Memory B cell (primary cell): ENCODE data around the gene CDX1.

Source experiments
- ATAC-seq: fragments of 150-1000 bp; cut with Tn5 transposase; 2 replicates; pipeline ENCODE4 v1.10.0; 2021; ENCODE audit warnings: low read depth, mild to moderate bottlenecking, moderate library complexity
- DNase-seq, 2 donors: peaks; one replicate each; pipeline ENCODE4 v3.0.0; 2022; ENCODE audit warnings: low spot score in 2 of 2
- H3K27ac Mint-ChIP-seq: one replicate; pipeline ENCODE4 v1.8.0; 2022; ENCODE audit warnings: mild to moderate bottlenecking, moderate library complexity, mixed read lengths
- H3K27me3 Mint-ChIP-seq: one replicate; pipeline ENCODE4 v1.8.0; 2022; ENCODE audit warnings: mixed read lengths
- H3K36me3 Mint-ChIP-seq: one replicate; pipeline ENCODE4 v1.8.0; 2022; ENCODE audit warnings: mild to moderate bottlenecking, mixed read lengths
- H3K4me1 Mint-ChIP-seq: one replicate; pipeline ENCODE4 v1.8.0; 2022; ENCODE audit warnings: mixed read lengths
- H3K4me3 Mint-ChIP-seq: one replicate; pipeline ENCODE4 v1.8.0; 2022; ENCODE audit warnings: mild to moderate bottlenecking, moderate library complexity, mixed read lengths
- H3K9me3 Mint-ChIP-seq: one replicate; pipeline ENCODE4 v1.8.0; 2022; ENCODE audit warnings: mixed read lengths

The CDX1 gene

DNA sequence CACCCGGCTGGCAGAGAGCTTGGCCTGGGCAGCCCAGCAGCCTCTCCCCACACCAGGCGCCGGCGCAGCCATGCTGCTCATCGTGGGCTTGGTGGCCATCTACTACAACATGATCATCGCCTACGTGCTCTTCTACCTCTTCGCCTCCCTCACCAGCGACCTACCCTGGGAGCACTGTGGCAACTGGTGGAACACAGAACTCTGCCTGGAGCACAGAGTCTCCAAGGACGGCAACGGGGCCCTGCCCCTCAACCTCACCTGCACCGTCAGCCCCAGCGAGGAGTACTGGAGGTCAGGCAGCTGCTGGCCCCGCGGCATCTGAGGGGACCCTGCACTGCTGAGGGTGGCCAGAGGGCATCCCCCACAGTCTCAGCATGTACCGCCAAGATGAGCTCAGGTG is 30.4 kb downstream of the CDX1 start:
- no peak overlapping the region for H3K4me3 Mint-ChIP-seq
- peaks cover 19% of the 10 kb centered on the region for H3K27me3 Mint-ChIP-seq

DNA sequence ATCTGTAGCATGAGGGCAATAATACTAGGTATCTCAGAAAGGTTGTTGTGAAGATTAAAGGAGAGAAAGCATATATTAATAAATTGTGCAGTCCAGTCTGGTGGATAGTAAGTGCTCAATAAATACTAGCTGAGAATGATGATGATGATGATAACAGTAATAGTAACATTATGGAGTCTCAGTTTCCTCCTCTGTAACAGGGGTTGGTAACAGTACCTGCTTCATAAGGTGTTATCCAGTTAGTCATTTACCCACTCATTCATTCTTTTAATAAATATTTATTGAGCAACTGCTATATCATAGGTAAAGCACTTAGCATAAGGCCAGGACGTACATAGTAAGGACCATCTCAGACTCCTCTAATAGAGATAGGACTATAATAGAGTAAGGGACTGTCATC is 30.9 kb downstream of the CDX1 start:
- Mint-ChIP-seq H3K4me3 (no peak overlapping the region), H3K4me1 (no peaks in the 10 kb centered on the region), H3K27ac (no peak overlapping the region), H3K9me3 (no peaks in the 10 kb centered on the region), H3K27me3 (peaks cover 20% of the 10 kb centered on the region), H3K36me3 (no peaks in the 10 kb centered on the region)
- no peak for ATAC-seq
- DNase-seq = no peak

More for the DNA sequence above, 30.4 kb downstream of the CDX1 start:
- Mint-ChIP-seq H3K27ac (no peak overlapping the region), H3K4me1 (no peaks in the 10 kb centered on the region), H3K9me3 (no peaks in the 10 kb centered on the region), H3K36me3 (no peaks in the 10 kb centered on the region)
- DNase-seq (no peak), ATAC-seq (no peak)

DNA sequence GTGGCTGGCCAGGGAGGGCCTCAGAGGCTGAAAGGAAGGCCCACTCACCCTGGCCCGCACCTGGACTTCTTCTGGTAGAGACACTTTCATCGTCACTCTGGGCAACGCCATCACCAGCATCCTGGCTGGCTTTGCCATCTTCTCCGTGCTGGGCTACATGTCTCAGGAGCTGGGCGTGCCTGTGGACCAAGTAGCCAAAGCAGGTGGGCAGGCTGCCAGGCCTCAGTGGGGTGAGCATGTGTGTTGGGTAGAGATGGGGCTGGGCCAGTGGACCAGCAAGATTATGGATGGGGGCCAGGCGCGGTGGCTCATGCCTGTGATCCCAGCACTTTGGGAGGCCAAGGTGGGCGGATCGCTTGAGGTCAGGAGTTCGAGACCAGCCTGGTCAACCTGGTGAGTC is 35.9 kb downstream of the CDX1 start:
- H3K4me3 Mint-ChIP-seq = no peak overlapping the region

DNA sequence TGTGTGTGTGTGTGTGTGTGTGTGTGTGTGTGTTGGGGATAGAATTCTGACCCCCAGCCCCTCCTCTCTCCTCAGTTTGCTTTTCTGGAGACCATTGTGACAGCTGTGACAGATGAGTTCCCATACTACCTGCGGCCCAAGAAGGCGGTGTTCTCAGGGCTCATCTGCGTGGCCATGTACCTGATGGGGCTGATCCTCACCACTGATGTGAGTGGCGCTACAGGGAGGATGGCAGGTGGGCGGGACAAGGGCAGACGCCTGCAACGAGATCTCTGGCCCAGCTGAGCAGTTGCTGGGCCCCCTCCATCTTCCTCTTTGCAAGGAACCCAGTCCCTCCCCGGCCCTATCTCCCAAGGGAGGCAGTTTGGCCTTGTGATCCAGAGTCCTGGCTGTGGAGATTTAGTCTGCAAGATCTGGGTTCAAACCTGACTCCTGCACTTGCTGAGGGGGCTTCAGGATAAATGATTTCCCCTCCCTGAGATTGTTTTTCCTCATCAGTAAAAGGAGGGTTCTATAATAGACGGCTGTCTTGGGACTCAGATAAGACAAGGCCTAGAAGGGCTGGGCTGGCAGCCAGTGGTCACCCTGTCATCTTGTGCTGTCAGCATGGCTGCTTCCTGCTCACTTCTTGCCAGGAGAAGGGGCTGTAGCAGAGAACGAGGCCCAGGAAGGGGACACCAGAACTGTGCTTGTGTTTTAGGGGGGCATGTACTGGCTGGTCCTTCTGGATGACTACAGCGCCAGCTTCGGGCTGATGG is 37.4 kb downstream of the CDX1 start:
- ATAC-seq (no peak), DNase-seq (no peak)
- no peaks in the 10 kb centered on the region for H3K9me3 Mint-ChIP-seq
- H3K27ac Mint-ChIP-seq = no peak overlapping the region
- H3K4me1 Mint-ChIP-seq = peaks cover 2% of the 10 kb centered on the region
- H3K27me3 Mint-ChIP-seq = peaks cover 17% of the 10 kb centered on the region
- H3K4me3 Mint-ChIP-seq = no peak overlapping the region
- H3K36me3 Mint-ChIP-seq = no peaks in the 10 kb centered on the region

More for the DNA sequence above, 35.9 kb downstream of the CDX1 start:
- ATAC-seq = no peak
- Mint-ChIP-seq H3K27ac (no peak overlapping the region), H3K36me3 (no peaks in the 10 kb centered on the region), H3K9me3 (no peaks in the 10 kb centered on the region), H3K27me3 (peaks cover 16% of the 10 kb centered on the region), H3K4me1 (no peaks in the 10 kb centered on the region)
- DNase-seq = no peak

DNA sequence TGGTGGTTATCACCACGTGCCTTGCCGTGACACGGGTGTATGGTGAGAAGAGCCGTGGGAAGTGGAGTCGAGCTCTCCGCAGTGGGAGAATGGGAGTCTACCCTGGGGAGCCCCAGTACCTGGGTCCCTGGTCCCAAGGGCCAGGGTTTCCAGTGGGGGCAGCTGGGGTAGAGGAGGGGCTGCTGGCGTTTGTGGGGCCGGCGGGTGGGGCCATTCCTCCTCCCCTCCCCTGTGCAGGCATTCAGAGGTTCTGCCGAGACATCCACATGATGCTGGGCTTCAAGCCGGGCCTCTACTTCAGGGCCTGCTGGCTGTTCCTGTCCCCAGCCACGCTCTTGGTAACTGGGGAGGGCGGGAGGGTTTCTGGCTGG is 38.0 kb downstream of the CDX1 start:
- Mint-ChIP-seq H3K9me3 (no peaks in the 10 kb centered on the region), H3K4me3 (no peak overlapping the region), H3K36me3 (no peaks in the 10 kb centered on the region), H3K27ac (no peak overlapping the region), H3K4me1 (peaks cover 6% of the 10 kb centered on the region), H3K27me3 (peaks cover 13% of the 10 kb centered on the region)
- DNase-seq = no peak
- no peak for ATAC-seq

GRCh38 chr5:150206098-150206778 is 39.7 kb downstream of the CDX1 start:
- H3K9me3 Mint-ChIP-seq = no peaks in the 10 kb centered on the region

DNA sequence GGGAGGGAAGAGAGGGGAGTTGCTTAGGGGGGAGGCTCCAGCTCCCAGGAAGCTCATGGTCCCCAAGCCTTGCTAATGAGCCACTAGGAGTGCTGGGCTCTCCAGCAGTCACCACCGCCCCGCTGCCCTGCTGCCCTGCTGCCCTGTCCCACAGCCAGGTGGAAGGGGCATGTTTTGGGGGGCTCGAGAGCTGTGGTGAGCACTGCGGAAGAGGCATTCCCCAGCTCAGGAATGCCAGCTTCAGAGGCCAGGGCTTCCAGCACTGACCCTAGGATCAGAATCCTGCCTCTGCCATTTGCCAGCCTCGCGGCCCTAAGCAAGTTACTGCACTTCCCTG is 40.2 kb downstream of the CDX1 start:
- Mint-ChIP-seq H3K4me3 (no peak overlapping the region), H3K27me3 (peaks cover 14% of the 10 kb centered on the region), H3K4me1 (peaks cover 6% of the 10 kb centered on the region), H3K36me3 (no peaks in the 10 kb centered on the region), H3K27ac (no peak overlapping the region), H3K9me3 (no peaks in the 10 kb centered on the region)
- ATAC-seq (no peak), DNase-seq (no peak)

More at GRCh38 chr5:150206098-150206778, 39.7 kb downstream of the CDX1 start:
- Mint-ChIP-seq H3K27ac (no peak overlapping the region), H3K4me1 (peaks cover 6% of the 10 kb centered on the region), H3K27me3 (peaks cover 14% of the 10 kb centered on the region), H3K36me3 (no peaks in the 10 kb centered on the region), H3K4me3 (no peak overlapping the region)
- ATAC-seq = no peak
- no peak for DNase-seq

DNA sequence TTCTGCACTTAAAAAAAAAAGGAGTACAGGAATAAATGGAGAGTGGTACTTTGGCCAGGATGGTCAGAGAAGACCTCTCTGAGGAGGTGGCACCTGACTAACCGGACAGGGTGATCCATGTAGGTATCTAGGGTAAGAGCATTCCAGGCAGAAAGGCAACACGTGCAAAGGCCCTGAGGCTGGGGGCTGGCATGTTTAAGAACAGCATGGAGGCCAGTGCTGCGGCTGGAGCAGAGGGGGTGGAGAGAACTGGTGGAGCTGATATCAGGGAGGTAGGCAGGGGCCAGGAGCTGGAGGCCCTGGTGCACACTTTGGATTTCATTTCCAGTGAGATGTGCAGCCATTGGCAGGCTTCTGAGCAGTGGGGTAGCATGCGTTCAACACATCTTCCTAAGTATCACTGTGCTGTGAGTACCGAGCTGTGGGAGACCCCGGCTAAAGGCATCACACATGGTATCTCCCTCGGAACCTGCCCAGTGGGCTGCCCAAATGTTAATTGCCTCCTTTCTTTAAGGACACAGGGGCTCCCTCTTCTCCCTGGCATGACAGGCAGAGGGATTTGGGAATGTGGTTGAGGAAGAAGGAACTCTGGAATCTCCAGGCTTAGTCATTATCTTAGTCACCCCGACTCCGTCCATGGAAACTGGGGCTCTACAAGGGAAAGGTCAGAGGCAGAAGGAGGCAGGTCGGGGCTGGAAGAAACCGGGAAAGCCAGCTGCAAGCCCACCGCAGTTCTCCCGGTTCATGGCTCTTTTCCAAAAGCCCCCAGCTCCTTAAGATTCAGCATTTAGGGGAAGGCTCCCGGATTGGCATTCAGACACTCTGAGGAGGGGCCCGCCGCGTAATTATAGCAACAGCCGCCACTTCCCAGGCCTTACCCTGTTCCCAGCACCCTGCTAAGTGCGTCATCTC is 41.9 kb downstream of the CDX1 start:
- Mint-ChIP-seq H3K27ac (no peak overlapping the region), H3K36me3 (no peaks in the 10 kb centered on the region), H3K27me3 (peaks cover 17% of the 10 kb centered on the region), H3K4me1 (peaks cover 6% of the 10 kb centered on the region), H3K9me3 (no peaks in the 10 kb centered on the region), H3K4me3 (no peak overlapping the region)
- DNase-seq (no peak), ATAC-seq (no peak)

- Mint-ChIP-seq H3K27me3 (peaks cover 17% of the 10 kb centered on the region), H3K9me3 (no peaks in the 10 kb centered on the region), H3K27ac (no peak overlapping the region), H3K36me3 (no peaks in the 10 kb centered on the region), H3K4me3 (peak overlapping the region; percentile 16), H3K4me1 (peaks cover 6% of the 10 kb centered on the region)
- DNase-seq (peak in 1 of 2 donors; percentile 12), ATAC-seq (peak; percentile 46)
These were observed 42.6 kb downstream of the CDX1 start for GRCh38 chr5:150209099-150209635.

DNA sequence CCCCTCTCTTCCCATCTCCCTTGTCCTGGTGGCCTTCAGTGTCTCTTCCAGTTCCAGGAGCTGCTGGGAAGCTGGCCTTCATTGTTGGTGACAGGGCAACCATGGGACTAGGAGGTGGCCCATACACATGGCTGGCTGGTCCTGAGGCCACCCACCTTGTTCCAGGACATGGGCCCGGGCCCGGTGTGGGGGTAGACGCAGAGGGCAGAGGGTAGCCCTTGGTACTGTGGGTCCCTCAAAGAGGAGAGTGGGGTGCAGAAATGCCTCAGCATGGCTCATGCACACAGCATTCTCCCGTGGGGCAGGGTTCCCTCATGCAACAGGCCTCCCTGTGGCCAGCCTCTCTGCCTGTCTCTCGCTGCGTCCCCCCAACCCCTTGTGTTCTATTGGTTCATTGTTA is 44.1 kb downstream of the CDX1 start:
- Mint-ChIP-seq H3K9me3 (no peaks in the 10 kb centered on the region), H3K27ac (no peak overlapping the region), H3K27me3 (peaks cover 17% of the 10 kb centered on the region), H3K4me1 (peaks cover 6% of the 10 kb centered on the region), H3K4me3 (no peak overlapping the region), H3K36me3 (no peaks in the 10 kb centered on the region)
- no peak for ATAC-seq
- DNase-seq = no peak

- peaks cover 17% of the 10 kb centered on the region for H3K27me3 Mint-ChIP-seq
- H3K27ac Mint-ChIP-seq = no peak overlapping the region
These were observed 44.8 kb downstream of the CDX1 start for GRCh38 chr5:150211156-150212030.

DNA sequence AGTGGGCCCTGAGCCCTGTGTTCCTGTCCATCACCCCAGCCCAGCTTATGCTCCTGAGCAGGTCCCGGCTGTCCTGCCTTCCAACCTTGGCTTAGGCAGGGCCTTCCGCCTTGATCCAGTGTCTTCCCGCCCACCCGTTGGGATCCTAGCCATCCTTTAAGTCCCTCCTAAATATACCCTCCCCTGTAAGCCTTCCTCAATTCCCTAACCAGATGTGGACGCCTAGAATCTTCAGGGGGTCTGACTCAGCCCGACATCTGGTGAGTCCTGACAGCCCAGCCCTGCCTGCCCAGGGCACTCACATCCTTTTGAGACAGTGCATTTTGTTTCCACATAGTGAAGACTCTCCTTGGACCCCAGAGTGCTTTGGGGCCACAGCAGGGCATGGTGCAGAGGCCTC is 47.0 kb downstream of the CDX1 start:
- Mint-ChIP-seq H3K4me3 (no peak overlapping the region), H3K9me3 (no peaks in the 10 kb centered on the region), H3K27ac (no peak overlapping the region), H3K27me3 (peaks cover 17% of the 10 kb centered on the region), H3K36me3 (no peaks in the 10 kb centered on the region), H3K4me1 (peaks cover 10% of the 10 kb centered on the region)
- ATAC-seq (no peak), DNase-seq (no peak)

More at GRCh38 chr5:150211156-150212030, 44.8 kb downstream of the CDX1 start:
- no peak for ATAC-seq
- Mint-ChIP-seq H3K9me3 (no peaks in the 10 kb centered on the region), H3K4me3 (no peak overlapping the region), H3K36me3 (no peaks in the 10 kb centered on the region), H3K4me1 (peaks cover 6% of the 10 kb centered on the region)
- no peak for DNase-seq

DNA sequence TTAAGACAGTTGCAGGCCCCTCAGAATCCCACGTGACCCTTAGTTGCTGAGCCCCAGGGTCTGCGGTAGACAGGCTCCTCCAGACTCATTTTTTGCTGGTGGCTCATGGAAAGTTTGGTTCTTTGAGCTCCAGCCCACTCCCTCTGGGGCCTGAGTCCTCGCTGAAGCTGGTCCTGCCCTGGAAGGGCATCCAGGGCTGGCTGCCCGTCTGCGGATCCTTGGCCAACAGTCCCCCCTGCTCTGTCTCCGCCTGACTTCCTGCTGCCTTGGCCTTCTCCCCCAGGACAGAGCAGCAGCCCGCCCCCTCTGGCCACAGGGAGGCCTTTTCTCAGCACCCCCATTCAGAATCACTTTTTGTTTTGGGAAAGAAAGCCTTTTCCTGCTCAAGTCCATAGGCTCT is 47.7 kb downstream of the CDX1 start:
- ATAC-seq (no peak), DNase-seq (no peak)
- Mint-ChIP-seq H3K4me1 (peaks cover 5% of the 10 kb centered on the region), H3K9me3 (no peaks in the 10 kb centered on the region), H3K36me3 (no peaks in the 10 kb centered on the region), H3K4me3 (no peak overlapping the region), H3K27ac (no peak overlapping the region), H3K27me3 (peaks cover 16% of the 10 kb centered on the region)
